Suprapubic skin (tissue), 4 donors: ENCODE measurements around the gene CYP4F8.
"Not testable (repeated sequence)": the region's sequence is repeated elsewhere in the genome, so short reads cannot be mapped to it uniquely, and the experiment has no call there.

Experiments
- CTCF ChIP-seq, 2 donors: fragments of 200-600 bp in 1 of 2; fragments of 450-650 bp in 1 of 2; sonication (generic) in 1 of 2; IDR thresholded peaks; one replicate each; pipeline ENCODE4 v1.5.1; 2016 to 2019; ENCODE audit warnings: antibody characterized with exemption in 2 of 2, mild to moderate bottlenecking in 1 of 2, moderate library complexity in 1 of 2
- EP300 ChIP-seq: sonication (generic); formaldehyde crosslinking; IDR thresholded peaks from one replicate; pipeline ENCODE4 v1.6.1; 2017; ENCODE audit warnings: antibody characterized with exemption
- POLR2A ChIP-seq, 2 donors: fragments of 450-650 bp; IDR thresholded peaks; one replicate each; pipeline ENCODE4 v1.6.1; 2017; ENCODE audit warnings: antibody characterized with exemption in 2 of 2, mild to moderate bottlenecking in 2 of 2, moderate library complexity in 2 of 2
- POLR2AphosphoS5 ChIP-seq, 3 donors: sonication (generic); formaldehyde crosslinking; IDR thresholded peaks; one replicate each; pipeline ENCODE4 v1.6.1; 2017; ENCODE audit warnings: antibody characterized with exemption in 3 of 3

GRCh38 chr19:15593766-15594165, 21.3 kb upstream of the CYP4F8 start:
- not testable (repeated sequence) for TF ChIP-seq CTCF (IDR thresholded peaks at IDR 0.05); POLR2AphosphoS5 (IDR thresholded peaks at IDR 0.05); POLR2A (IDR thresholded peaks at IDR 0.05); EP300
